ENCODE data around the gene ZNF326.
A peak's percentile ranks its signal among the peaks of the same experiment; 100 is the strongest.

ZNF326 gene
- total RNA-seq, result 26.4 to 32.6 reads per million in 2 experiments

- DNase-seq (ENCODE audit: low read depth), result peak; percentile 90
Measured at GRCh38 chr1:89994805-89995597, at the start of gene ZNF326. TSS of gene ZNF326 (plus strand) at chr1:89995110. CDS start at chr1:89995258, 148 bp downstream.

DNA sequence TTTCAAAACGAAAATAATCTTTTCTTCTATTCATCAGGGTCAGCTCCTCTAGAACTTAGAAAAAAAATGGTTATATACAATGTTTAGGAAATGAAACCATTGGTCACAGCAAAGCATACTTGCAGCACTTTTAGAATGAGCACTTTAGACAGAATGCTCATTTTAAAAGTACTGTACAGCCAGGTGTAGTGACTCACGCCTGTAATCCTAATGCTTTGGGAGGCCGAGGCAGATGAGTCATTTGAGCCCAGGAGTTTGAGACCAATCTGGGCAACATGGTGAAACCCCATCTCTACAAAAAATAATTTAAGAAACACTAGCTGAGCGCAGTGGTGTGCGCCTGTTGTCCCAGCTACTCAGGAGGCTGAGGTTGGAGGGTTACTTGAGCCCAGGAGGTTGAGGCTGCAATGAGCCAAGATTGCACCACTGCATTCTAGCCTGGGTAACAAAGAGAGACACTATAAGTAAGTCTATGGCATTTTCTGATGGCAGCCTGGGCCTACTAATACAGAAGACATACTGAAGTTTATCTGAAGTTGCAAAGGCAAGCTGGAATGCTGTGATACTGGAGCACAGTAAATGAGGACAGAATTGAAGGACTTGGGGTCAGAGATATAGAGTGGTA lies 48.9 kb upstream of the ZNF326 start:
- DNase-seq (ENCODE audit: low read depth), result no peak

- DNase-seq (ENCODE audit: low read depth), result no peak
Measured at GRCh38 chr1:89946532-89946931, 48.4 kb upstream of the ZNF326 start.

DNA sequence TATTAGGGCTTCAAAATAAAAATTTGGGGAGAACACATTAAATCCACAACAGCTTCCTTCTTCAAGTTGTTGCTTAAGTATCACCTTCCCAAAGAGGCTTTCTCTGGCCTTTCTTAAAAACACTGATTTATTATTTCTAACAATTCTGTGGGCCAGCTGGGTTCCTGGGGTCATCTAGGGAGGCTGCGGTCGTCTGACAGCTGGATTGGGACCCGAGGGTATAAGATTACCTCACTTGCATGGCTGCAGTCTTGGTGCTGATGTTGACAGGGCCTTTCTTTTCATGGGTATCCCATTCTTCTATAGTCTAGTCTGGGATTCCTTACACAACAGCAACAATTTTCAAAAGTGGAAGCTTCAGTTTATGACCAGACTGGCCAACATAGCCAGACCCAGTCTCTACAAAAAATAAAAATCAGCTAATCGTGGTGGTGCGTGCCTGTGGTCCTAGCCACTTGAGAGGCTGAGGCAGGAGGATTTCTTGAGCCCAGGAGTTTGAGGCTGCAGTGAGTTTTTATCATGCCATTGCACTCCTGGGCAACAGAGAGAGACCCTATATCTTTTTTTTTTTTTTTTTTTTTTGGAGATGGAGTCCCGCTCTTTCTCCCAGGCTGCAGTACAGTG lies 46.1 kb upstream of the ZNF326 start:
- no peak for DNase-seq (ENCODE audit: low read depth)

DNA sequence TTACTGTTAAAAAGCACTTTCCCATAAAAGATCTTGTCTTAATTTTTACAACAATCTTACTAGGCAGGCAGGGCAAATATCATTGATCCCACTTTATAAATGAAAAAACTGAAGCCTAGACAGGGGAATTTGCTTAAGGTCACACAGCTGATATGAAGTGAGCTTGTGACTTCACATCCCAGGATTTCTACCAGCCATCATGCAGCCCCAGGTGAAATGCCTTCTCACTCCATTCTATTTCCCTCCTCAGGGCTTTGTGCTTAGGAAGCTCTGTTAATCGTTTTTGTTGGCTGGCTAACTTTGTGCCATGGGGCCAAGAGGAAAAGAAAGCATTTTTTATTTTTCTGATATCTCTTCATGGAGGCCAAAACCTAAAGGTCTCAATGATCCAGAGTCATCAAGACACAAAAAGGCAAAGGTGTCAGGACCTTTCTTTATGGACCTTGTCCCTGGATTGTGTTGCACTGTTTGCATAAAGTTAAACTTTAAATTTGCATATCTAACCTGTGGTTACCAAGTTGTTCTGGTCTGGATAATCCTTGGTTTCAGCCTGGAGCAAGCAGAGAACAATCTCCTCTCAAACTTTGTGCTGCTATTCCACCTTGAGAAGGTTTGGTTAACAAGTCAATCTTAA lies 44.8 kb upstream of the ZNF326 start:
- DNase-seq (ENCODE audit: low read depth), result no peak

GRCh38 chr1:89950703-89951102 lies 44.2 kb upstream of the ZNF326 start:
- DNase-seq (ENCODE audit: low read depth), result no peak

DNA sequence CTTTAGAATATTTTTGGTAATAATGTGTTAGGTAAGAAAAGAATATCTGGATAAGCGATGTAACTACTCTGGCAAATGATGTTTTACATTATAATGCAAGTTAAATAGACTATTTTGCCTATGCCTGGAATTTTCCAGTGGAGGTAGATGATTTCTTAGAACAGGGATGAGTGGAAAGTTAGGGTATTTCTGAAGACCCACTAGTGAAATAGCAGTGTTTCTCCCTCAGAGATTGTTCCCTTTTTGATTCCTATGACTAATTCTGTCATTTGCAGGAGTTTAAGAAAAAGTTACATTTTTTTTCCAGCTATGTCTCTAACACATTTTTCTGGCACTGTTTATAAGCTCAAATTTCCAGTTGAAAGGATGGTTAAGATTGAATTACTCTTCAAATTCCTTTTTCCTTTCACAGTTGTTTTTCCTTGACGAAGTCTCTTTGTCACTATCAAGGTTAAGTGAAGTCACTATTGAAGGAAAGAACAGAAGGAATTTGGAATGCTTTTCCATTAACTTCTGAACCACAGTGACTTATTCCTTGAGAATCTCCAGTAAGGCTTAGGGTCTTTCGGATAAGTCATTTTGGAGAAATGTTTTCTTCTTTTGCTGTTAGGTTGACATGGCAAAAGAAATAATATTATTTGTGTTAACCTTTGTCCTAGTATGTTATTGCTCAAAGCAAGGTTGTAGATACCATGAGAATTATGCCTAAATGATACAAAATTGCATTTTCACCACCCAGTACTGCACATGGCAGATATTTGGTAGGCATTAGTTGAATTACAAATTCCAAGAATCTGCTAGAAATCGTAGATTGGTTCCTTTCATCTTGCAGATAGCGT lies 42.9 kb upstream of the ZNF326 start:
- no peak for DNase-seq (ENCODE audit: low read depth)

DNA sequence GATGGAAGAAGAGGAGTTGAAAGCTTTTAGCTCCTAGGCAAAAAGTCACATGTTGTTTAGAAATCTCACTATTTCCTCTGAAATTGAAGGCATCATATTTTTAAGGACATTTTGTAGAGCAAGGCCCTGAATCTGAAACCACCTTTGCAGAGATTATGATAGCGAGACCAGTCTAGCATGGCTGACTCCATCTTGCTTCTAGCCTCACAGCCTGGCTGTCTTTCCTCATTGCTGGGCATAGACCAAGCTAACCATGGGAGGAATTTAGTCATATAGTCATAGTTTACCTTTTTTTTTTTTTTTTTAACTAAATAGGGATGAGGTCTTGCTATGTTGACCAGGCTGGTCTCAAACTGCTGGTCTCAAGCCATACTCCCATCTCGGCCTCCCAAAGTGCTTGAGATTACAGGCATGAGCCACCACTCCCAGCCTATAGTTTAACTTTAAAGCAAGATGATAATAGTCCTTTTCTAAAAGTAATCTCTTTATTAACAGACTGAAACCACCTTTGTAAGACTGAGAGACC lies 42.2 kb upstream of the ZNF326 start:
- DNase-seq (ENCODE audit: low read depth), result no peak

DNA sequence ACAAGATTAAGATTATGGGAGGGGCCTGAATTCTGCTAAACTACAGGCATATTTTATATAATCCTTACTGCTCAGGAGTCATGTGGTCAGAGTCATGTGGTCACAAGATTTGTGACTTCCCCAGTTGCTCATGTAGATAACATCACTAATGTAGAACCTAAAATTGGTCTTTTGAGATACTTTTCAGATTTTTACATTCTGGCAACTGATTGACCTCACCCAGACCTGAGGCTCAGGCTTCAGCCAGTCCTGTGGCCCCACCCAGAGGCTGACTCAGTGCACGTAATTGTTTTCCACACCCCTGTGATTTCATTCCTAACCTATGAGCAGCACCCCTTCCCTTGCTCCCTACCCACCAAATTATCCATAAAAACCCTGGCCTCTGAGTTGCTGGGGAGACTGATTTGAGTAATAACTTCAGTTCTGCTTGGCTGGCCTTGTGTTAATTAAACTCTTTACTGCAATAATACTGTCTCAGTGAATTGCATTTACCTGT lies 41.7 kb upstream of the ZNF326 start:
- peak; percentile 9 for DNase-seq (ENCODE audit: low read depth)

DNA sequence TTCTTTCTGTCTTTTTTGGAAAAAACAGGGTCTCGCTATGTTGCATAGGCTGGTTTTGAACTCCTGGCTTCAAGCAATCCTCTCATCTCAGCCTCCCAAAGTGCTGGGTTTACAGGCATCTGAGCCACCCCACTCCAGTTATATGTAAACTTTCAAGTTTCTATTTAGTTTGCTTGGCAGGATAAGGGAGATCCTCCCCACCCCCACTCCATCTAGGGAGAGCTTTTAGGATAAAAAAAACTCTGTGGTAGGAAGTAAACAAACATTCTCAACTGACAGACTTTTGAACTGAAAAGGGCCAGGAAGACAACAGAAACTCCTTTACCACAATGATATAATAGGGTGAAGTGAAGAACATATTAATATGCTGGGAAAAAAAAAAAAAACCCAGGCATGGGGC lies 41.0 kb upstream of the ZNF326 start:
- DNase-seq (ENCODE audit: low read depth), result no peak

DNA sequence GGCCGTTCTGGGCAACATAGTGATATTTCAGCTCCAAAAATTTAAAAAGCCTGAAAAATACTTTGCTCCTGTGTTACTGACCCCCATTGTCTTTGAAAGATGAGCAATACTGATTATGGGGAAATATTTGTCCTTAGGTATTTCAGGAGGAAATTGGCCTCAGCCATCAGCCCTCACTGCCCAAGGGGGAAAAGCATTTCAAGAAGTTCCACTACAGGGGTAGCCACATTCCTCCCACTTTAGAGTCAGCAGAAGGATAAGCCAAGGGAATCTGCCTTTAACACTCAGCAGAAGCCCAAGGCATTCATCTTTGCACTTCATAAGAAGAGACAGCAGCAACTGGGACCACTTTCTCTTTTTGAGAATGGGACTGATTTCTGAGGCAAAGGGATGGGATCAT lies 40.5 kb upstream of the ZNF326 start:
- no peak for DNase-seq (ENCODE audit: low read depth)

DNA sequence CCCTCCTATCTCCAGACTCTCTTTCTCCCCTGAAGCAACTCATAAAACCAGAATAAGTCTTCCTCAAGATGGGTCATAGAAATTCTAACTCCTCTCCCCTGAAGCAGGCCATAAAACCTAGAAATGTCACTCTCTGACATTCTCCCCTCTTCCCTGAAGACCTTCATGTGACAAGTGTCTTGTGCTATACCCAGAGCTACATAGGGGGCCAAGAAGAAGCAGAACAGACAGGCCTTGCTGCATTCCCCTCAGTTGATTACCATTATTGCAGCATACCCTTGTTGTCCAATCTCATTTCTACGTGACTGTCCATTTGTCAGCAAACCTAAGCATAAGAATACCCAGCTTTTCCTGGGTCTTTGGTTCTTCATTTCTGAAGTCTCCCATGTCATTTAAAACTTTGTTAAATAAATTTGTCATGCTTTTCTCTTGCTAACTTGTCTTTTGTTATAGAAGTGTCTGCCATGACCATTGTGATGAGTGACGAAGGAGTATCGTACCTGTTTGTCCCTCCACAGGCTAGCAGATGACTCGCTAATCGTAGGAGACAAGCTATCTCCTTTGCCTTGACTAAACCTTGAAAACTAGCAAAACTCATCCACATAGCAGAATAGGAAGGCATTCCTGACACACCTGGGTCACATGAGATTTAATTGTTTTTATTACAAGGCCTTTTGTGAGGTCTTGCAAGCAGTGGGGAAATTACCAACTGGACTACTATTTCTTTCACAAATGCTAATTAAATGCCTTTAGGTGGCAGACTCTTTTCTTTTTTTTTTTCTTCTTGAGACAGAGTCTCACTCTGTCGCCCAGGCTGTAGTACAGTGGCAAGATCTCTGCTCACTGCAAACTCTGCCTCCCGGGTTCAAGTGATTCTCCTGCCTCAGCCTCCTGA lies 39.4 kb upstream of the ZNF326 start:
- DNase-seq (ENCODE audit: low read depth), result no peak

GRCh38 chr1:89957107-89957506 lies 37.8 kb upstream of the ZNF326 start:
- no peak for DNase-seq (ENCODE audit: low read depth)

GRCh38 chr1:89958851-89959654 lies 35.9 kb upstream of the ZNF326 start:
- no peak for DNase-seq (ENCODE audit: low read depth)

DNA sequence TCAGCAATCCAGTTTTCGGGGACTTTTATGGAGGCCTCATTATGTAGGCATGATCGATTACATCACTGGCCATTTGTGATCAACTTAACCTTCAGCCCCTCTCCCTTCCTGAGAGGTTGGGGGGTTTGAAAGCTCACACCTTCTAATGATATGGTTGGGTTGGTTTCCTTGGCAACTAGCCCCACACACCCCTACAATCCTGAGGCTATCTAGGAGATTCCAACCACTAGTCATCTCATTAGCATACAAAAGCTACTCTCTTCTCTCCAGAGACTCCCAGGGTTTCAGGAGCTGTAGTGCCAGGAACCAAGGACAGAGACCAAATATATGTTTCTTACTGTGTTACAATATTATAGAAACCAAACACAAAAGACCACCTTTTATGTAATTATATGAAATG lies 35.2 kb upstream of the ZNF326 start:
- no peak for DNase-seq (ENCODE audit: low read depth)

DNA sequence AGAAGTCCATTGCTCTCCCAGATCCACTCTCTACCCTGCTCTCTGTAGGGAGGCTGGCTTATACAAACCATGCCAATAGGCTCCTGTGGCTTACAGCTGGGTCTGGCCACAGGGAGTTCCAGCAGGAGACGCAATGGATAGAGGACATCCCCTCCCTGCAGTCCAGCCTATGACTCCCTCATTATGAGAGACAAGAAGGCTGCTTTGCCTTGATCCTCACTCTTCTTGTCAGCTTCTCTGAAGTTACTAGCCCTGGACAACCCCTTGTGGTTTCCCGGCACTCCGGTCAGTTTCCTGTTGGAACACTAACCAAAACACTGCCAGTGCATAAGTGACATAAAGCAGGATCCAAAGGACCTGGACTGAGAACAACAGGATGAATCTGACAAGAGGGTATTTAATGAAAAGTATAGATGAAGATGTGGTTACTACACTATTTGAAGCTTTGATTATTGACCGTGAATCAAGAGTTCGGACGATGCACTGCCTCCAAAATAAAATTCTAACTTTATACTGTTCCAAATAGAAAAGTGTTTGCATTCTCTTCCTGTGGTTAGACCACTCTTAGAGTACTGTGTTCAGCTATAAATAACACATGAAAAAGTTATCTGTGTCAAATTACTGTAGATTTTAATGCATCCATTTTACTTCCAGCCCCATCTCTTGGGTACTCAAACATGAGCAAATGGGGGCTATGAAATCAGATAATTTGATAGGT lies 32.7 kb upstream of the ZNF326 start:
- no peak for DNase-seq (ENCODE audit: low read depth)

GRCh38 chr1:89962742-89963075 lies 32.2 kb upstream of the ZNF326 start:
- DNase-seq (ENCODE audit: low read depth), result no peak

GRCh38 chr1:89965193-89965768 lies 29.6 kb upstream of the ZNF326 start:
- DNase-seq (ENCODE audit: low read depth), result no peak
